MM.1S (cell line): ENCODE data around the gene GRB10.

Source experiments
- CTCF ChIP-seq: fragments of 300-600 bp; sonication (generic); IDR thresholded peaks from 2 replicates; pipeline ENCODE4 v1.5.1; 2016; ENCODE audit warnings: antibody characterized with exemption, low read length, mixed read lengths
- EZH2phosphoT487 ChIP-seq: fragments of 300-600 bp; sonication (generic); IDR thresholded peaks from 2 replicates; pipeline ENCODE4 v1.6.1; 2018; ENCODE audit warnings: antibody characterized with exemption, low read length

- TF ChIP-seq CTCF, result no peak
- TF ChIP-seq EZH2phosphoT487, result no peak
These were observed 34.9 kb upstream of the GRB10 start for GRCh38 chr7:50817561-50817960.
